Neuronal stem cell (in vitro differentiated cells): ENCODE data around the gene MDFIC.

ENCODE experiments used
- DNase-seq: peaks from one replicate; pipeline ENCODE4 v3.0.0-alpha.2; 2013; ENCODE audit warnings: low spot score
- H2AFZ ChIP-seq: one replicate; pipeline ENCODE4 v1.6.1; 2013; ENCODE audit warnings: mild to moderate bottlenecking, low read length, inconsistent platforms
- H2AK5ac ChIP-seq: 2 replicates; pipeline ENCODE4 v1.6.1; 2013; ENCODE audit warnings: low read depth, mild to moderate bottlenecking, inconsistent platforms, low read length, moderate library complexity, mixed read lengths
- H2BK120ac ChIP-seq: 2 replicates; pipeline ENCODE4 v1.6.1; 2013; ENCODE audit warnings: low read depth, mild to moderate bottlenecking, inconsistent platforms, low read length, moderate library complexity, mixed read lengths
- H2BK12ac ChIP-seq: one replicate; pipeline ENCODE4 v1.6.1; 2013; ENCODE audit warnings: low read length, inconsistent platforms
- H2BK15ac ChIP-seq: 2 replicates; pipeline ENCODE4 v1.6.1; 2013; ENCODE audit warnings: mild to moderate bottlenecking, low read length, inconsistent platforms, mixed read lengths
- H2BK5ac ChIP-seq: one replicate; pipeline ENCODE4 v1.6.1; 2013; ENCODE audit warnings: inconsistent platforms, mild to moderate bottlenecking, low read length, moderate library complexity
- H3K14ac ChIP-seq: one replicate; pipeline ENCODE4 v1.6.1; 2013; ENCODE audit warnings: low read length, inconsistent platforms
- H3K18ac ChIP-seq: 2 replicates; pipeline ENCODE4 v1.6.1; 2013; ENCODE audit warnings: low read length, inconsistent platforms
- H3K23ac ChIP-seq: 2 replicates; pipeline ENCODE4 v1.6.1; 2013; ENCODE audit warnings: low read depth, mild to moderate bottlenecking, mixed read lengths, low read length, inconsistent platforms; ENCODE audit not compliant: poor library complexity
- H3K27ac ChIP-seq: replicated peaks from 3 replicates; pipeline ENCODE4 v1.5.1; 2013; ENCODE audit warnings: low read length, inconsistent platforms
- H3K27me3 ChIP-seq, 3 experiments: 2 replicates each; pipeline ENCODE4 v1.6.1; 2013; ENCODE audit warnings: low read length in 3 of 3, mild to moderate bottlenecking in 2 of 3, inconsistent platforms in 1 of 3, low read depth in 1 of 3, mixed read lengths in 1 of 3, moderate library complexity in 1 of 3; ENCODE audit not compliant: control insufficient read depth in 3 of 3, insufficient read depth in 3 of 3
- H3K36me3 ChIP-seq, 2 donors: replicated peaks in 1 of 2; 2 replicates each; pipeline ENCODE4 v1.6.1; 2013; ENCODE audit warnings: low read length in 2 of 2; ENCODE audit not compliant: control insufficient read depth in 2 of 2, insufficient read depth in 2 of 2
- H3K4ac ChIP-seq: 2 replicates; pipeline ENCODE4 v1.6.1; 2013; ENCODE audit warnings: inconsistent platforms, mild to moderate bottlenecking, low read length, moderate library complexity
- H3K4me1 ChIP-seq, 2 donors: 1 replicate in 1 of 2; 2 replicates in 1 of 2; pipeline ENCODE4 v1.6.1; 2013; ENCODE audit warnings: low read length in 2 of 2, low read depth in 1 of 2; ENCODE audit not compliant: control insufficient read depth in 2 of 2, insufficient read depth in 1 of 2
- H3K4me2 ChIP-seq: one replicate; pipeline ENCODE4 v1.6.1; 2013; ENCODE audit warnings: mild to moderate bottlenecking, low read length, inconsistent platforms; ENCODE audit not compliant: insufficient read depth, poor library complexity, severe bottlenecking
- H3K4me3 ChIP-seq, 2 donors: 2 replicates each; pipeline ENCODE4 v1.5.1; 2013; ENCODE audit warnings: low read length in 2 of 2, mild to moderate bottlenecking in 2 of 2, inconsistent platforms in 1 of 2, moderate library complexity in 1 of 2
- H3K79me1 ChIP-seq: one replicate; pipeline ENCODE4 v1.6.1; 2013; ENCODE audit warnings: low read depth, mild to moderate bottlenecking, inconsistent platforms, low read length, moderate library complexity
- H3K9ac ChIP-seq: one replicate; pipeline ENCODE4 v1.6.1; 2013; ENCODE audit warnings: mild to moderate bottlenecking, low read depth, low read length, inconsistent platforms; ENCODE audit not compliant: poor library complexity
- H3K9me3 ChIP-seq, 2 donors: replicated peaks in 1 of 2; 2 replicates each; pipeline versions ENCODE3 to v1.6.1; 2013; ENCODE audit warnings: low read length in 2 of 2, mild to moderate bottlenecking in 2 of 2, inconsistent platforms in 1 of 2, low read depth in 1 of 2, mixed read lengths in 1 of 2, moderate library complexity in 1 of 2; ENCODE audit not compliant: control insufficient read depth in 2 of 2, insufficient read depth in 1 of 2
- H4K8ac ChIP-seq: one replicate; pipeline ENCODE4 v1.6.1; 2013; ENCODE audit warnings: low read depth, mild to moderate bottlenecking, inconsistent platforms, low read length, moderate library complexity
- H4K91ac ChIP-seq: one replicate; pipeline ENCODE4 v1.6.1; 2013; ENCODE audit warnings: low read length, low read depth, mild to moderate bottlenecking, inconsistent platforms; ENCODE audit not compliant: poor library complexity
- WGBS, 2 donors: extraction: QIAGEN DNeasy Blood & Tissue Kit; methylation state at CpG; one replicate each; pipeline ENCODE4 v1.1.7; 2013; ENCODE audit warnings: missing lambda C conversion rate in 2 of 2, mixed read lengths in 1 of 2; ENCODE audit not compliant: insufficient read length in 2 of 2, insufficient replicate concordance in 1 of 2; ENCODE audit errors: extremely low coverage in 2 of 2; 5-methylcytosine and 5-hydroxymethylcytosine counted together

Gene MDFIC

GRCh38 chr7:114924038-114924712 lies 2.3 kb downstream of the MDFIC start:
- no CpG with 5 or more reads among the region's 4 CpGs for WGBS, 2 donors
- no peak overlapping the region for H3K14ac ChIP-seq
- H3K27ac ChIP-seq = no peak overlapping the region
- no peak for DNase-seq
- H3K9ac ChIP-seq = no peak overlapping the region
- H2AK5ac ChIP-seq = no peak overlapping the region
- H2BK12ac ChIP-seq = no peak overlapping the region
- no peak overlapping the region for H3K18ac ChIP-seq
- H3K4me3 ChIP-seq = peak overlapping the region in 1 of 2 donors; percentile 69
- no peak overlapping the region for H2AFZ ChIP-seq
- H2BK120ac ChIP-seq = no peak overlapping the region
- H3K23ac ChIP-seq = no peak overlapping the region
- H3K4ac ChIP-seq = no peak overlapping the region
- H3K4me2 ChIP-seq = no peak overlapping the region
- no peak overlapping the region for H2BK15ac ChIP-seq
- H2BK5ac ChIP-seq = no peak overlapping the region
- no peaks in the 10 kb centered on the region for H3K27me3 ChIP-seq
- H3K9me3 ChIP-seq = no peaks in the 10 kb centered on the region
- H3K36me3 ChIP-seq = peaks cover 0 to 7% of the 10 kb centered on the region in 2 donors
- no peak overlapping the region for H4K91ac ChIP-seq
- no peaks in the 10 kb centered on the region for H3K79me1 ChIP-seq
- H4K8ac ChIP-seq = no peak overlapping the region
- peaks cover 0 to 3% of the 10 kb centered on the region in 2 donors for H3K4me1 ChIP-seq

DNA sequence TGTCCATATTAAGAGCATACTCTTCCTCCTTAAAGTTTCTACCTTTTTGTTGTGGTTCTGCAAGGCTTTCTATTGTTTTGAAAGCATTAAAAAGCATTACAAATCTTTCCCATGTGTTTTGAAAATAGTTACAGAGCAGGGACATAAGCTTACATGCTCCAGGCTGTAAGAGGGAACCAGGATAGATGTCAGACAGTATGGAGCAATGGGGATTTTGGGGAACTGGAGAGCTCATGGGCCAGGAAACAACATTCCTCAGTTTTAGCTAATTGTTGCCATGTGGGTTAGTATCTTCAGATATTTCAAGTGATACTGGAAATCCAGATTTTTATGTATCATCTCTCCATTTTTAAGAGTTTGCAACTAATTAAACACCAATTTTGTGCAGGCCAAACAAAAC lies 3.5 kb downstream of the MDFIC start:
- Histone ChIP-seq H3K9ac (no peak overlapping the region), H3K4me3 (no peak overlapping the region), H3K36me3 (peaks cover 0 to 7% of the 10 kb centered on the region in 2 donors), H4K91ac (no peak overlapping the region), H4K8ac (no peak overlapping the region), H3K9me3 (no peaks in the 10 kb centered on the region), H3K4me1 (peaks cover 6 to 7% of the 10 kb centered on the region in 2 donors), H2BK5ac (no peak overlapping the region), H3K18ac (no peak overlapping the region), H2BK15ac (no peak overlapping the region), H3K14ac (no peak overlapping the region), H3K27ac (no peak overlapping the region), H2BK120ac (no peak overlapping the region), H3K79me1 (no peaks in the 10 kb centered on the region), H2AK5ac (no peak overlapping the region), H3K27me3 (no peaks in the 10 kb centered on the region), H3K4ac (no peak overlapping the region), H3K4me2 (no peak overlapping the region), H2BK12ac (no peak overlapping the region), H3K23ac (no peak overlapping the region), H2AFZ (no peak overlapping the region)
- DNase-seq = no peak

GRCh38 chr7:114928060-114928459 lies 6.2 kb downstream of the MDFIC start:
- Histone ChIP-seq H3K18ac (no peak overlapping the region), H2BK5ac (no peak overlapping the region), H4K8ac (no peak overlapping the region), H3K14ac (no peak overlapping the region), H3K23ac (no peak overlapping the region), H3K27me3 (no peaks in the 10 kb centered on the region), H3K4me1 (peaks cover 6 to 7% of the 10 kb centered on the region in 2 donors), H3K4ac (no peak overlapping the region), H3K79me1 (no peaks in the 10 kb centered on the region), H3K9ac (no peak overlapping the region), H3K4me2 (no peak overlapping the region), H3K27ac (no peak overlapping the region), H2BK15ac (no peak overlapping the region), H3K4me3 (no peak overlapping the region), H4K91ac (no peak overlapping the region), H2AFZ (no peak overlapping the region), H3K36me3 (peaks cover 0 to 7% of the 10 kb centered on the region in 2 donors), H2AK5ac (no peak overlapping the region), H2BK12ac (no peak overlapping the region), H3K9me3 (no peaks in the 10 kb centered on the region), H2BK120ac (no peak overlapping the region)
- no peak for DNase-seq
- WGBS, 2 donors = no CpG with 5 or more reads among the region's 2 CpGs

DNA sequence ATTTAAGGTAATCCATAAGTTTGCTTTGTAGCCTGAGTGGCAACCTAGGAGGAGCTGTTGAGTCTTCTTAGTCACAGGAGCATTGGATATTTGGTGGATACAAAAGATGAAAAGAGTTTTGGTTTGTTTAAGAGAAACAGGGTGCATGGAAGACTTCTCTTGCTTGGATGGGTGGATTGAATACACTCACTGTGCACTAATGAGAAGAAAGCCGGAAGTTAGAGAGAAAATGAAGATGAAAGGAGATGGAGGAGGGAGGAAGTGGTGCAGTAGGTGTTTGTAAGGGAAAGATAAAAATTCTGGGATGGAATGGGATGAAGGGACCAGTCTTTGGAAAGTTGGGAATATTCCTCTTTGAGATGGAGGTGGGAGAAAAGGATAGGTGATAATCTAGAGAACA lies 7.7 kb downstream of the MDFIC start:
- Histone ChIP-seq H2BK15ac (no peak overlapping the region), H2BK5ac (no peak overlapping the region), H3K9ac (no peak overlapping the region), H3K4me2 (no peak overlapping the region), H3K9me3 (no peaks in the 10 kb centered on the region), H4K91ac (no peak overlapping the region), H4K8ac (no peak overlapping the region), H3K14ac (no peak overlapping the region), H2AK5ac (no peak overlapping the region), H3K36me3 (peaks cover 0 to 7% of the 10 kb centered on the region in 2 donors), H3K4me3 (no peak overlapping the region), H3K23ac (no peak overlapping the region), H2AFZ (no peak overlapping the region), H3K4ac (no peak overlapping the region), H3K27me3 (no peaks in the 10 kb centered on the region), H2BK12ac (no peak overlapping the region), H3K79me1 (no peaks in the 10 kb centered on the region), H3K4me1 (peaks cover 4 to 6% of the 10 kb centered on the region in 2 donors), H3K18ac (no peak overlapping the region), H3K27ac (peak overlapping the region; percentile 36), H2BK120ac (no peak overlapping the region)
- DNase-seq = no peak
- WGBS, 2 donors = 100% methylated on average over 1 of the region's 1 CpG; no CpG with 5 or more reads in 1 of the 2 donors
